GM12878 (cell line): Measurements from ENCODE around the gene CCL16. TPM values are rescaled to one million over a fixed set of nuclear protein-coding genes. Genes with fewer than 3 reads are reported as not detected.

ENCODE experiments used
- ATF7 ChIP-seq: fragments of 450-650 bp; IDR thresholded peaks from 2 replicates; pipeline ENCODE4 v1.6.1; 2016; ENCODE audit warnings: low read depth, mild to moderate bottlenecking
- CBFB ChIP-seq: IDR thresholded peaks from 2 replicates; pipeline ENCODE4 v1.6.1; 2016; ENCODE audit warnings: antibody characterized with exemption, low read depth
- CEBPZ ChIP-seq: fragments of 150-350 bp; IDR thresholded peaks from 2 replicates; pipeline ENCODE4 v1.6.1; 2016; ENCODE audit warnings: low read depth, low read length
- EGR1 ChIP-seq, 2 experiments: IDR thresholded peaks; 1 replicate in 1 of 2; 2 replicates in 1 of 2; pipeline ENCODE4 v1.6.1; 2011 to 2012; ENCODE audit warnings: low read depth in 2 of 2, low read length in 2 of 2, borderline replicate concordance in 1 of 2, mild to moderate bottlenecking in 1 of 2, moderate library complexity in 1 of 2
- ETV6 ChIP-seq, 2 experiments: fragments of 450-650 bp in 1 of 2; IDR thresholded peaks in 1 of 2; conservative IDR thresholded peaks in 1 of 2; 2 replicates each; pipeline ENCODE4 v1.6.1; 2014; ENCODE audit warnings: antibody characterized with exemption in 1 of 2, borderline replicate concordance in 1 of 2, low read depth in 1 of 2, mild to moderate bottlenecking in 1 of 2, moderate library complexity in 1 of 2
- EZH2 ChIP-seq: IDR thresholded peaks from 2 replicates; pipeline ENCODE4 v1.6.1; 2012; ENCODE audit warnings: low read depth, mild to moderate bottlenecking, control low read depth, inconsistent platforms, low read length, borderline replicate concordance; ENCODE audit not compliant: control insufficient read depth
- KDM1A ChIP-seq: fragments of 200-600 bp; sonication (generic); IDR thresholded peaks from 2 replicates; pipeline ENCODE4 v1.6.1; 2016; ENCODE audit warnings: borderline replicate concordance
- NBN ChIP-seq: fragments of 450-650 bp; IDR thresholded peaks from 2 replicates; pipeline ENCODE4 v1.6.1; 2016
- NRF1 ChIP-seq: conservative IDR thresholded peaks from 2 replicates; pipeline ENCODE4 v1.6.1; 2011; ENCODE audit warnings: mild to moderate bottlenecking, low read depth, low read length, improper control_type of control experiment
- RCOR1 ChIP-seq: conservative IDR thresholded peaks from 2 replicates; pipeline ENCODE4 v1.6.1; 2012; ENCODE audit warnings: low read depth, low read length, improper control_type of control experiment
- RELB ChIP-seq: fragments of 450-650 bp; IDR thresholded peaks from 2 replicates; pipeline ENCODE4 v1.6.1; 2017; ENCODE audit warnings: low read depth, mild to moderate bottlenecking, moderate library complexity
- RUNX3 ChIP-seq: IDR thresholded peaks from 2 replicates; pipeline ENCODE4 v1.6.1; 2012; ENCODE audit warnings: low read length, inconsistent platforms
- SIN3A ChIP-seq: IDR thresholded peaks from 2 replicates; pipeline ENCODE4 v1.6.1; 2012; ENCODE audit warnings: low read depth, low read length, improper control_type of control experiment
- SKIL ChIP-seq: fragments of 450-650 bp; IDR thresholded peaks from 2 replicates; pipeline ENCODE4 v1.6.1; 2017; ENCODE audit warnings: mild to moderate bottlenecking, low read depth, inconsistent platforms; ENCODE audit not compliant: poor library complexity, severe bottlenecking
- ZBTB11 ChIP-seq: fragments of 450-650 bp; formaldehyde crosslinking; IDR thresholded peaks from 2 replicates; pipeline ENCODE4 v1.5.0; 2022; ENCODE audit warnings: mild to moderate bottlenecking, missing genetic modification characterization
- polyA plus RNA-seq, 11 experiments: library from polyadenylated mRNA; depleted of rRNA in 4 of 11; unstranded in 6 of 11; stranded (reverse) in 5 of 11; fragments of >200 nt; fragmentation: Nextera tagmentation in 4 of 11; fragmentation: Illumina TruSeq in 1 of 11; extraction: Ambion mirVana in 4 of 11; extraction: Trizol in 1 of 11; gene quantifications; 1 replicate in 1 of 11; 2 replicates in 10 of 11; pipeline versions ENCODE4 v1.2.1 to v1.2.3, GENCODE V29; 2011 to 2016; ENCODE audit warnings: inconsistent platforms in 2 of 11, missing spikeins in 2 of 11, low read depth in 1 of 11
- total RNA-seq, 4 experiments: library from RNA; depleted of rRNA in 3 of 4; stranded (reverse); fragments of >200 nt in 3 of 4; fragmentation: Illumina TruSeq in 1 of 4; extraction: Trizol in 1 of 4; gene quantifications; 2 replicates each; pipeline versions ENCODE4 v1.2.1 to v1.2.3, GENCODE V29; 2013 to 2021
- TF ChIP-seq, protein P1 (sequence below): IDR thresholded peaks from 2 replicates; pipeline ENCODE4 v1.6.1; 2012; ENCODE audit warnings: low read depth, low read length, improper control_type of control experiment

CCL16 gene
- total and polyA plus RNA-seq, 10 of the 15 experiments (the other 5 are each of a cell fraction or from before 2014, with no cell fraction given): not detected

DNA sequence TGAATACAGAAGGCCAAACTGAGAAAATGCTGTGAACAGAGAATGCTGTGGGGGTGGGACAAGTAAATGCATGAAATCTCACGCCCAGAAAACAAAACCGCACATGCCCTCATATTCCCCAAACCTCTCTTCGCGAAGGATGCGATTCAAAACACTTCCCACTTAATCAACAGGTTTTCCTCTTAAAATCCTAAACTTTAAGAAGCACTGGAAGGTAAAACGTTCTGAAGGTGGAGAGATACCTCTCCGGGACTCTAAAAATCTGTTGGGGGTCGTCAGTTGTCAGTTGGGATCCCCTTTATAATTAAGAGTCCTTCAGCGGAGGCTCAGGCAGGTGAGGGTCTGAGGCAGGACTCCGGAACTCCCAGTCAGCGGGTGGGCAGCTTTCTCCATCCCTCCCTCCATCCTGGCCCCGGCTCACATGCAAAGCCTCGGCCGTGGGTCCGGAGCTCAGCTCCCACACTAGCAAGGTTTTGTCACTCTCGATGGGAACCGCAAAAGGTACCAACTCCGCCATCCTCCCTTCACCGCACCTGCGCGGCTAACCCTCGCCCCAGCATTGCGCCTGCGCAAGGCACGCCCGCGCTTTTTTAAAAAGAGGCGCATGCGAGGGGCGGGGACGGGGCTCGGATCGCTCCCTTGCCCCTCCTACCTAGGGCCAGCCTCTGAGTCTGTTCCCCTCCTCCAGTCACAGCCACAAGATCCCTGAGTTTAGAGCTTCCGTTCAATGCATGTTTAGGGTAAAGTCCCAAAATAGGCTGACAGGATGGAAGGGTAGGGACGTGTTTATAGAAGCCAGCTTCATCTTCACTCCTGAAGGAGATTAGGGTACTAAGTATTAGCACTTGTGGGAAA lies 50.9 kb downstream of the CCL16 start, which contains the start of gene RDM1 (continued):
- TF ChIP-seq SKIL (no peak), SIN3A (peak; percentile 97), ETV6 (conservative IDR thresholded peaks at IDR 0.05 in 1 of 2, IDR thresholded peaks at IDR 0.05 in 1 of 2; ENCODE audit: borderline replicate concordance in 1 of 2, low read depth in 1 of 2) (no peak), EZH2 (no peak), RCOR1 (no peak), ZBTB11 (CRISPR knock-in tag) (no peak), CEBPZ (no peak), KDM1A (no peak), ATF7 (no peak), NBN (no peak), RUNX3 (peak; percentile 80), RELB (peak; percentile 12; the same call in 1 of the 2 replicates), EGR1 (IDR thresholded peaks at IDR 0.05; ENCODE audit: borderline replicate concordance in 1 of 2, low read depth in 2 of 2, low read length in 2 of 2) (peak in 1 of 2 experiments; percentile 69; a peak in 2 of 3 replicates), NRF1 (peak; percentile 89), CBFB (peak; percentile 55; the same call in 1 of the 2 replicates)
- TF ChIP-seq, protein P1, sequence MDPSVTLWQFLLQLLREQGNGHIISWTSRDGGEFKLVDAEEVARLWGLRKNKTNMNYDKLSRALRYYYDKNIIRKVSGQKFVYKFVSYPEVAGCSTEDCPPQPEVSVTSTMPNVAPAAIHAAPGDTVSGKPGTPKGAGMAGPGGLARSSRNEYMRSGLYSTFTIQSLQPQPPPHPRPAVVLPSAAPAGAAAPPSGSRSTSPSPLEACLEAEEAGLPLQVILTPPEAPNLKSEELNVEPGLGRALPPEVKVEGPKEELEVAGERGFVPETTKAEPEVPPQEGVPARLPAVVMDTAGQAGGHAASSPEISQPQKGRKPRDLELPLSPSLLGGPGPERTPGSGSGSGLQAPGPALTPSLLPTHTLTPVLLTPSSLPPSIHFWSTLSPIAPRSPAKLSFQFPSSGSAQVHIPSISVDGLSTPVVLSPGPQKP: no peak
